ENCODE data around the gene GNA14.
"Not testable (repeated sequence)": the region's sequence is repeated elsewhere in the genome, so short reads cannot be mapped to it uniquely, and the experiment has no call there.

GNA14 gene

GRCh38 chr9:77399964-77400363, 248.2 kb downstream of the GNA14 start:
- no peak overlapping the region for H3K9ac ChIP-seq (ENCODE audit: low read depth in 1 of 2, low read length in 2 of 2)
- no peaks in the 10 kb centered on the region for H3K27me3 ChIP-seq (ENCODE audit: control insufficient read depth in 2 of 2, insufficient read depth in 2 of 2, low read length in 2 of 2)
- no peak overlapping the region for H3K4me3 ChIP-seq (ENCODE audit: low read length in 2 of 2)
- no peak overlapping the region for H3K27ac ChIP-seq (ENCODE audit: low read depth in 2 of 2, low read length in 2 of 2)
- H3K9me3 ChIP-seq (ENCODE audit: control insufficient read depth in 2 of 2, low read length in 2 of 2): no peaks in the 10 kb centered on the region
- no peaks in the 10 kb centered on the region for H3K4me1 ChIP-seq (ENCODE audit: control insufficient read depth in 2 of 2, insufficient read depth in 2 of 2, low read length in 2 of 2)
- no peaks in the 10 kb centered on the region for H3K36me3 ChIP-seq (ENCODE audit: control insufficient read depth in 2 of 2, insufficient read depth in 2 of 2, low read length in 2 of 2)

- not testable (repeated sequence) for H3K4me1 ChIP-seq (ENCODE audit: control insufficient read depth in 2 of 2, insufficient read depth in 2 of 2, low read length in 2 of 2); H3K9ac ChIP-seq (ENCODE audit: low read depth in 1 of 2, low read length in 2 of 2)
Observed at GRCh38 chr9:77398581-77398980, 249.5 kb downstream of the GNA14 start.

GRCh38 chr9:77392328-77392727, 255.8 kb downstream of the GNA14 start:
- Histone ChIP-seq H3K27ac (ENCODE audit: low read depth in 2 of 2, low read length in 2 of 2) (peak overlapping the region; percentile 35 to 75), H3K9me3 (ENCODE audit: control insufficient read depth in 2 of 2, low read length in 2 of 2) (no peaks in the 10 kb centered on the region), H3K27me3 (ENCODE audit: control insufficient read depth in 2 of 2, insufficient read depth in 2 of 2, low read length in 2 of 2) (no peaks in the 10 kb centered on the region), H3K9ac (ENCODE audit: low read depth in 1 of 2, low read length in 2 of 2) (peak overlapping the region in 1 of 2 donors; percentile 12), H3K4me1 (ENCODE audit: control insufficient read depth in 2 of 2, insufficient read depth in 2 of 2, low read length in 2 of 2) (peaks cover 0 to 9% of the 10 kb centered on the region in 2 donors), H3K4me3 (ENCODE audit: low read length in 2 of 2) (peak overlapping the region in 1 of 2 donors; percentile 47), H3K36me3 (ENCODE audit: control insufficient read depth in 2 of 2, insufficient read depth in 2 of 2, low read length in 2 of 2) (peaks cover 0 to 3% of the 10 kb centered on the region in 2 donors)

More at GRCh38 chr9:77398581-77398980, 249.5 kb downstream of the GNA14 start:
- H3K27me3 ChIP-seq (ENCODE audit: control insufficient read depth in 2 of 2, insufficient read depth in 2 of 2, low read length in 2 of 2); H3K9me3 ChIP-seq (ENCODE audit: control insufficient read depth in 2 of 2, low read length in 2 of 2); H3K27ac ChIP-seq (ENCODE audit: low read depth in 2 of 2, low read length in 2 of 2); H3K4me3 ChIP-seq (ENCODE audit: low read length in 2 of 2); H3K36me3 ChIP-seq (ENCODE audit: control insufficient read depth in 2 of 2, insufficient read depth in 2 of 2, low read length in 2 of 2): not testable (repeated sequence)

- Histone ChIP-seq H3K4me3 (ENCODE audit: low read length in 2 of 2) (peak overlapping the region in 1 of 2 donors; percentile 47), H3K27me3 (ENCODE audit: control insufficient read depth in 2 of 2, insufficient read depth in 2 of 2, low read length in 2 of 2) (no peaks in the 10 kb centered on the region), H3K36me3 (ENCODE audit: control insufficient read depth in 2 of 2, insufficient read depth in 2 of 2, low read length in 2 of 2) (peaks cover 0 to 3% of the 10 kb centered on the region in 2 donors), H3K4me1 (ENCODE audit: control insufficient read depth in 2 of 2, insufficient read depth in 2 of 2, low read length in 2 of 2) (peaks cover 0 to 9% of the 10 kb centered on the region in 2 donors), H3K27ac (ENCODE audit: low read depth in 2 of 2, low read length in 2 of 2) (peak overlapping the region; percentile 35 to 75), H3K9ac (ENCODE audit: low read depth in 1 of 2, low read length in 2 of 2) (peak overlapping the region in 1 of 2 donors; percentile 12), H3K9me3 (ENCODE audit: control insufficient read depth in 2 of 2, low read length in 2 of 2) (no peaks in the 10 kb centered on the region)
Observed at GRCh38 chr9:77391834-77392233, 256.3 kb downstream of the GNA14 start.

- no peaks in the 10 kb centered on the region for H3K27me3 ChIP-seq (ENCODE audit: control insufficient read depth in 2 of 2, insufficient read depth in 2 of 2, low read length in 2 of 2)
- peaks cover 3 to 4% of the 10 kb centered on the region in 2 donors for H3K36me3 ChIP-seq (ENCODE audit: control insufficient read depth in 2 of 2, insufficient read depth in 2 of 2, low read length in 2 of 2)
- no peaks in the 10 kb centered on the region for H3K4me1 ChIP-seq (ENCODE audit: control insufficient read depth in 2 of 2, insufficient read depth in 2 of 2, low read length in 2 of 2)
- H3K27ac ChIP-seq (ENCODE audit: low read depth in 2 of 2, low read length in 2 of 2): no peak overlapping the region
- H3K4me3 ChIP-seq (ENCODE audit: low read length in 2 of 2): no peak overlapping the region
- H3K9me3 ChIP-seq (ENCODE audit: control insufficient read depth in 2 of 2, low read length in 2 of 2): no peaks in the 10 kb centered on the region
- H3K9ac ChIP-seq (ENCODE audit: low read depth in 1 of 2, low read length in 2 of 2): no peak overlapping the region
Observed at GRCh38 chr9:77386187-77386586, 261.9 kb downstream of the GNA14 start.

GRCh38 chr9:77384406-77384805, 263.7 kb downstream of the GNA14 start:
- Histone ChIP-seq H3K9ac (ENCODE audit: low read depth in 1 of 2, low read length in 2 of 2) (no peak overlapping the region), H3K9me3 (ENCODE audit: control insufficient read depth in 2 of 2, low read length in 2 of 2) (no peaks in the 10 kb centered on the region), H3K27me3 (ENCODE audit: control insufficient read depth in 2 of 2, insufficient read depth in 2 of 2, low read length in 2 of 2) (no peaks in the 10 kb centered on the region), H3K36me3 (ENCODE audit: control insufficient read depth in 2 of 2, insufficient read depth in 2 of 2, low read length in 2 of 2) (peaks cover 2 to 4% of the 10 kb centered on the region in 2 donors), H3K4me3 (ENCODE audit: low read length in 2 of 2) (no peak overlapping the region), H3K4me1 (ENCODE audit: control insufficient read depth in 2 of 2, insufficient read depth in 2 of 2, low read length in 2 of 2) (no peaks in the 10 kb centered on the region), H3K27ac (ENCODE audit: low read depth in 2 of 2, low read length in 2 of 2) (no peak overlapping the region)

- Histone ChIP-seq H3K36me3 (ENCODE audit: control insufficient read depth in 2 of 2, insufficient read depth in 2 of 2, low read length in 2 of 2) (peaks cover 3 to 4% of the 10 kb centered on the region in 2 donors), H3K9me3 (ENCODE audit: control insufficient read depth in 2 of 2, low read length in 2 of 2) (no peaks in the 10 kb centered on the region), H3K4me3 (ENCODE audit: low read length in 2 of 2) (no peak overlapping the region), H3K9ac (ENCODE audit: low read depth in 1 of 2, low read length in 2 of 2) (no peak overlapping the region), H3K27me3 (ENCODE audit: control insufficient read depth in 2 of 2, insufficient read depth in 2 of 2, low read length in 2 of 2) (no peaks in the 10 kb centered on the region), H3K4me1 (ENCODE audit: control insufficient read depth in 2 of 2, insufficient read depth in 2 of 2, low read length in 2 of 2) (no peaks in the 10 kb centered on the region), H3K27ac (ENCODE audit: low read depth in 2 of 2, low read length in 2 of 2) (no peak overlapping the region)
Observed at GRCh38 chr9:77375956-77376532, 272.1 kb downstream of the GNA14 start.

- H3K4me1 ChIP-seq (ENCODE audit: control insufficient read depth in 2 of 2, insufficient read depth in 2 of 2, low read length in 2 of 2): no peaks in the 10 kb centered on the region
- H3K27me3 ChIP-seq (ENCODE audit: control insufficient read depth in 2 of 2, insufficient read depth in 2 of 2, low read length in 2 of 2): no peaks in the 10 kb centered on the region
- H3K27ac ChIP-seq (ENCODE audit: low read depth in 2 of 2, low read length in 2 of 2): no peak overlapping the region
- H3K36me3 ChIP-seq (ENCODE audit: control insufficient read depth in 2 of 2, insufficient read depth in 2 of 2, low read length in 2 of 2): peaks cover 8 to 17% of the 10 kb centered on the region in 2 donors
- H3K9ac ChIP-seq (ENCODE audit: low read depth in 1 of 2, low read length in 2 of 2): no peak overlapping the region
- H3K9me3 ChIP-seq (ENCODE audit: control insufficient read depth in 2 of 2, low read length in 2 of 2): no peaks in the 10 kb centered on the region
- H3K4me3 ChIP-seq (ENCODE audit: low read length in 2 of 2): no peak overlapping the region
Observed at GRCh38 chr9:77374266-77374665, 273.9 kb downstream of the GNA14 start.
